Measurements from ENCODE around the gene TMEM72. TPM values are rescaled to one million over a fixed set of nuclear protein-coding genes. Genes with fewer than 3 reads are reported as not detected.
A peak's percentile ranks its signal among the peaks of the same experiment; 100 is the strongest.

The TMEM72 gene
- total and polyA plus RNA-seq, 2 of the 13 experiments (the other 11 are each of a cell fraction or from before 2014, with no cell fraction given), result 0.04 TPM; not detected in 1

DNA sequence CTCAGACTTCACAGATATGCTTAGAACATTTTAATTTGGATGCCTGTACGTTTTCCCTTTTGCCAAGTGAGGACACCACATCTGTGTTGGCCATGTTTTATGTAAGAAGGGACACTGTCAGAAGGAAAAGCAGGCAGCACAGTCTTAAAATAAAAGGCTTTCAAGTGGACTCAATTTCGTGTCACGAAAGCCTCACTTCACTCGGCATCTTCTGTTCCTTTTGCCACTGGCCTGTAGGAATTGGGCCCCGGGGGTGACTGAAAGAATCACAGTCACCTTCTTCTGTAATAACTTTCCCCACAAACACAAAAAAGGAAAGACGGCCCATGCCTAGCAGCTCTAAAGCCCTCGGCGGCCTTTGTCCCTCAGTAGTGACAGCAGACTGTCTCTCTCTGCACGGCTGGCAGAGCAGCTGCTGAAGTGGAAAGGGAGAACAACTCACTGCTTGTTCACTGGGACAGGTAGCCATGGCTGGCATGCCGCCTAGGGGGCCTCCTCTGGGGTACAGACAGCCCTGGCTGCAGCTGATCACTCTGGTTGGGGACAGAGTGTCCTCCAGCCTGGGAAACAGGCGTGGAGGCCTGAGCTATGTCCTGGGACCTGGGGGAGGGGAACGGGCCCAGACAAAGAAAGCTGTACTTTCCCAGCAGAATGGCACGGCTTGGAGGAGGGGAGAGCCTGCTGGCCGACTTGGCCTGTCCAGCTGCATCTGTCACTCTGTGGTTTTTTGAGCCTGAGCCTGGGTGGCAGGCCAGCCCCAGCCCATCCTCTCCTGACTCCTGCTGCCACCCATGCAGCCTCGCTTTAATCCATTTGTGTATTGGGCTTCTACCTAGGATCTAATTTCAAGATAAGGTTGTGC, 52.9 kb downstream of the TMEM72 start (continued):
- TF ChIP-seq RBFOX2 (IDR thresholded peaks at IDR 0.05; ENCODE audit: low read depth, low read length) (peak; percentile 3; the same call in 1 of the 2 replicates), ZNF280D (CRISPR knock-in tag; IDR thresholded peaks at IDR 0.05) (no peak), ELF3 (CRISPR knock-in tag; IDR thresholded peaks at IDR 0.05) (peak; percentile 40; the same call in 1 of the 2 replicates), ZNF570 (CRISPR knock-in tag; IDR thresholded peaks at IDR 0.05; ENCODE audit: borderline replicate concordance) (no peak), TSC22D2 (CRISPR knock-in tag; IDR thresholded peaks at IDR 0.05; ENCODE audit: borderline replicate concordance) (no peak), KLF12 (CRISPR knock-in tag; IDR thresholded peaks at IDR 0.05; ENCODE audit: borderline replicate concordance) (no peak), ZNF180 (CRISPR knock-in tag; IDR thresholded peaks at IDR 0.05; ENCODE audit: borderline replicate concordance, low read depth) (no peak), GZF1 (CRISPR knock-in tag; IDR thresholded peaks at IDR 0.05) (no peak), ZNF256 (CRISPR knock-in tag; conservative IDR thresholded peaks at IDR 0.05) (no peak), ZNF33A (CRISPR knock-in tag; IDR thresholded peaks at IDR 0.05; ENCODE audit: borderline replicate concordance) (no peak), ZFP82 (CRISPR knock-in tag; IDR thresholded peaks at IDR 0.05; ENCODE audit: borderline replicate concordance) (no peak), ZNF260 (CRISPR knock-in tag; IDR thresholded peaks at IDR 0.05; ENCODE audit: borderline replicate concordance, low read depth) (no peak), KLF6 (CRISPR knock-in tag; IDR thresholded peaks at IDR 0.05) (no peak), SOX13 (IDR thresholded peaks at IDR 0.05) (no peak), SOX13 (CRISPR knock-in tag; conservative IDR thresholded peaks at IDR 0.05 in 1 of 2, IDR thresholded peaks at IDR 0.05 in 1 of 2) (peak in 1 of 2 experiments; percentile 72; a peak in 2 of 4 replicates)
- TF ChIP-seq, protein P1, sequence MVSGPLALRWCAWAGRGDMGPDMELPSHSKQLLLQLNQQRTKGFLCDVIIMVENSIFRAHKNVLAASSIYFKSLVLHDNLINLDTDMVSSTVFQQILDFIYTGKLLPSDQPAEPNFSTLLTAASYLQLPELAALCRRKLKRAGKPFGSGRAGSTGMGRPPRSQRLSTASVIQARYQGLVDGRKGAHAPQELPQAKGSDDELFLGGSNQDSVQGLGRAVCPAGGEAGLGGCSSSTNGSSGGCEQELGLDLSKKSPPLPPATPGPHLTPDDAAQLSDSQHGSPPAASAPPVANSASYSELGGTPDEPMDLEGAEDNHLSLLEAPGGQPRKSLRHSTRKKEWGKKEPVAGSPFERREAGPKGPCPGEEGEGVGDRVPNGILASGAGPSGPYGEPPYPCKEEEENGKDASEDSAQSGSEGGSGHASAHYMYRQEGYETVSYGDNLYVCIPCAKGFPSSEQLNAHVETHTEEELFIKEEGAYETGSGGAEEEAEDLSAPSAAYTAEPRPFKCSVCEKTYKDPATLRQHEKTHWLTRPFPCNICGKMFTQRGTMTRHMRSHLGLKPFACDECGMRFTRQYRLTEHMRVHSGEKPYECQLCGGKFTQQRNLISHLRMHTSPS (CRISPR knock-in tag; IDR thresholded peaks at IDR 0.05; ENCODE audit: low read depth), result peak; percentile 75
- TF ChIP-seq, protein P2, sequence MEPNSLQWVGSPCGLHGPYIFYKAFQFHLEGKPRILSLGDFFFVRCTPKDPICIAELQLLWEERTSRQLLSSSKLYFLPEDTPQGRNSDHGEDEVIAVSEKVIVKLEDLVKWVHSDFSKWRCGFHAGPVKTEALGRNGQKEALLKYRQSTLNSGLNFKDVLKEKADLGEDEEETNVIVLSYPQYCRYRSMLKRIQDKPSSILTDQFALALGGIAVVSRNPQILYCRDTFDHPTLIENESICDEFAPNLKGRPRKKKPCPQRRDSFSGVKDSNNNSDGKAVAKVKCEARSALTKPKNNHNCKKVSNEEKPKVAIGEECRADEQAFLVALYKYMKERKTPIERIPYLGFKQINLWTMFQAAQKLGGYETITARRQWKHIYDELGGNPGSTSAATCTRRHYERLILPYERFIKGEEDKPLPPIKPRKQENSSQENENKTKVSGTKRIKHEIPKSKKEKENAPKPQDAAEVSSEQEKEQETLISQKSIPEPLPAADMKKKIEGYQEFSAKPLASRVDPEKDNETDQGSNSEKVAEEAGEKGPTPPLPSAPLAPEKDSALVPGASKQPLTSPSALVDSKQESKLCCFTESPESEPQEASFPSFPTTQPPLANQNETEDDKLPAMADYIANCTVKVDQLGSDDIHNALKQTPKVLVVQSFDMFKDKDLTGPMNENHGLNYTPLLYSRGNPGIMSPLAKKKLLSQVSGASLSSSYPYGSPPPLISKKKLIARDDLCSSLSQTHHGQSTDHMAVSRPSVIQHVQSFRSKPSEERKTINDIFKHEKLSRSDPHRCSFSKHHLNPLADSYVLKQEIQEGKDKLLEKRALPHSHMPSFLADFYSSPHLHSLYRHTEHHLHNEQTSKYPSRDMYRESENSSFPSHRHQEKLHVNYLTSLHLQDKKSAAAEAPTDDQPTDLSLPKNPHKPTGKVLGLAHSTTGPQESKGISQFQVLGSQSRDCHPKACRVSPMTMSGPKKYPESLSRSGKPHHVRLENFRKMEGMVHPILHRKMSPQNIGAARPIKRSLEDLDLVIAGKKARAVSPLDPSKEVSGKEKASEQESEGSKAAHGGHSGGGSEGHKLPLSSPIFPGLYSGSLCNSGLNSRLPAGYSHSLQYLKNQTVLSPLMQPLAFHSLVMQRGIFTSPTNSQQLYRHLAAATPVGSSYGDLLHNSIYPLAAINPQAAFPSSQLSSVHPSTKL (CRISPR knock-in tag; IDR thresholded peaks at IDR 0.05), result peak; percentile 44; the same call in 1 of the 2 replicates
- TF ChIP-seq, protein P3, sequence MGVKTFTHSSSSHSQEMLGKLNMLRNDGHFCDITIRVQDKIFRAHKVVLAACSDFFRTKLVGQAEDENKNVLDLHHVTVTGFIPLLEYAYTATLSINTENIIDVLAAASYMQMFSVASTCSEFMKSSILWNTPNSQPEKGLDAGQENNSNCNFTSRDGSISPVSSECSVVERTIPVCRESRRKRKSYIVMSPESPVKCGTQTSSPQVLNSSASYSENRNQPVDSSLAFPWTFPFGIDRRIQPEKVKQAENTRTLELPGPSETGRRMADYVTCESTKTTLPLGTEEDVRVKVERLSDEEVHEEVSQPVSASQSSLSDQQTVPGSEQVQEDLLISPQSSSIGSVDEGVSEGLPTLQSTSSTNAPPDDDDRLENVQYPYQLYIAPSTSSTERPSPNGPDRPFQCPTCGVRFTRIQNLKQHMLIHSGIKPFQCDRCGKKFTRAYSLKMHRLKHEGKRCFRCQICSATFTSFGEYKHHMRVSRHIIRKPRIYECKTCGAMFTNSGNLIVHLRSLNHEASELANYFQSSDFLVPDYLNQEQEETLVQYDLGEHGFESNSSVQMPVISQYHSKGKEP (CRISPR knock-in tag; IDR thresholded peaks at IDR 0.05), result no peak
